A673 (cell line): ENCODE measurements around the gene RALGPS1. TPM values are rescaled to one million over a fixed set of nuclear protein-coding genes. Genes with fewer than 3 reads are reported as not detected.

Experiments used
- BruUV-seq: library from RNA; stranded (reverse); fragments of 400-500 nt; replicated peaks from 2 replicates; lab custom pipeline; 2021; lab: Mats Ljungman, UMichigan
- CTCF ChIA-PET: fragments of 300-600 bp; sonication (Branson Sonifier 250); formaldehyde crosslinking; loops from one replicate; lab custom pipeline; 2022; ENCODE audit warnings: antibody characterized with exemption; lab: Charles Lee
- POLR2A ChIA-PET: fragments of 300-600 bp; sonication (Branson Sonifier 250); formaldehyde crosslinking; loops from one replicate; lab custom pipeline; 2022; ENCODE audit warnings: antibody characterized with exemption; ENCODE audit not compliant: low non-redundant PET; lab: Charles Lee
- DNase-seq: peaks from one replicate; pipeline ENCODE4 v3.0.0-alpha.2; 2015; ENCODE audit warnings: low spot score
- H3K27ac ChIP-seq: fragments of 200-600 bp; sonication (generic); 2 replicates; pipeline ENCODE4 v1.5.1; 2016; ENCODE audit warnings: mixed run types, low read depth, mild to moderate bottlenecking, mixed read lengths, antibody characterized with exemption, low read length; ENCODE audit not compliant: poor library complexity, severe bottlenecking
- H3K27me3 ChIP-seq: fragments of 200-600 bp; sonication (generic); replicated peaks from 2 replicates; pipeline ENCODE4 v1.6.1; 2017; ENCODE audit warnings: mixed run types, low read depth, mild to moderate bottlenecking, mixed read lengths, antibody characterized with exemption, low read length; ENCODE audit not compliant: insufficient read depth, poor library complexity
- H3K36me3 ChIP-seq: fragments of 200-600 bp; sonication (generic); 2 replicates; pipeline ENCODE4 v1.6.1; 2016; ENCODE audit warnings: mixed run types, mild to moderate bottlenecking, mixed read lengths, antibody characterized with exemption, low read length; ENCODE audit not compliant: insufficient read depth, poor library complexity, severe bottlenecking
- H3K4me1 ChIP-seq: fragments of 200-600 bp; sonication (generic); 2 replicates; pipeline ENCODE4 v1.6.1; 2017; ENCODE audit warnings: mixed run types, mild to moderate bottlenecking, mixed read lengths, antibody characterized with exemption, low read length; ENCODE audit not compliant: insufficient read depth, poor library complexity, severe bottlenecking
- H3K4me3 ChIP-seq: fragments of 200-600 bp; sonication (generic); 2 replicates; pipeline ENCODE4 v1.5.1; 2016; ENCODE audit warnings: low read depth, mixed run types, mild to moderate bottlenecking, mixed read lengths, low read length; ENCODE audit not compliant: poor library complexity, severe bottlenecking
- H3K9me3 ChIP-seq: fragments of 200-600 bp; sonication (generic); 2 replicates; pipeline ENCODE4 v1.6.1; 2016; ENCODE audit warnings: mixed run types, low read depth, mild to moderate bottlenecking, mixed read lengths, antibody characterized with exemption, low read length; ENCODE audit not compliant: poor library complexity, severe bottlenecking
- EZH2 ChIP-seq: fragments of 200-600 bp; sonication (generic); IDR thresholded peaks from 2 replicates; pipeline ENCODE4 v1.6.1; 2017; ENCODE audit warnings: borderline replicate concordance, low read depth, mild to moderate bottlenecking, mixed read lengths, antibody characterized with exemption, low read length; ENCODE audit not compliant: poor library complexity, severe bottlenecking
- intact Hi-C: fragments of 100-400 bp; cut with micrococcal nuclease; formaldehyde crosslinking; loops from one replicate; pipeline ENCODE4 v1.10.0; 2022; ENCODE audit not compliant: unreplicated experiment
- total RNA-seq: library from RNA; stranded (reverse); gene quantifications from 2 replicates; pipeline ENCODE4 v1.2.3, GENCODE V29; 2021
- TF ChIP-seq, protein P1 (sequence below): fragments of 300-800, 200-600 bp; sonication (generic); conservative IDR thresholded peaks from 2 replicates; pipeline ENCODE4 v1.5.1; 2017; ENCODE audit warnings: low read depth, mild to moderate bottlenecking, antibody characterized with exemption, low read length, moderate library complexity, mixed read lengths

Gene RALGPS1
- total RNA-seq, 1 experiment from 2014 or later = 3.9 TPM

DNA sequence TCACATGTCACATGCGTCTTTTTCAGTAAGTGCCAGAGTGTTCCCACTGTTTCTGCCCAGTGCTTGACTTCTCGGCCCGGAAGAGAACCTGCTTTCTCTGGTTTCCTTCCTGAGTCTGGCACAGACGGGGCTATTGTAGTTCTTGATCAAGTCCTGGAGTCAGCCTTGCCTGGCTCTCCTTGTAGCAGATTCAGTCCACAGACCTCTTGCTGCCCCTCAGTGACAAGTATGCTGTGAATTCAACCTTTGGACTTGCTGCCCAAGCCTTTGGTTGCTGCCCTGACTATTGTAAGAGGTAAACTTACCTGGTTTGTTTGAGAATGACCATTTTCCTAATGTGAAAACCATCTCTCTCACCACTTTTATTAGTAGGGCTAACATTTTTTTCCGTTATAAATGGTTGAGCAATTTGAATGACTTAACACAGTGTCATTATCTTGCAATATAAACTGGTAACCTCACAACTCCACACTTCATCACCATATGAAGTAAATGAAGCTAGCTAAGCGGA, 29.4 kb upstream of the RALGPS1 start:
- CTCF ChIA-PET = no interaction called here
- peaks cover 11% of the 10 kb centered on the region for H3K36me3 ChIP-seq
- BruUV-seq = no TSS peak
- POLR2A ChIA-PET = no interaction called here
- intact Hi-C loops = no loop called here
- H3K4me3 ChIP-seq = no peak overlapping the region
- TF ChIP-seq EZH2 = no peak
- TF ChIP-seq, protein P1, sequence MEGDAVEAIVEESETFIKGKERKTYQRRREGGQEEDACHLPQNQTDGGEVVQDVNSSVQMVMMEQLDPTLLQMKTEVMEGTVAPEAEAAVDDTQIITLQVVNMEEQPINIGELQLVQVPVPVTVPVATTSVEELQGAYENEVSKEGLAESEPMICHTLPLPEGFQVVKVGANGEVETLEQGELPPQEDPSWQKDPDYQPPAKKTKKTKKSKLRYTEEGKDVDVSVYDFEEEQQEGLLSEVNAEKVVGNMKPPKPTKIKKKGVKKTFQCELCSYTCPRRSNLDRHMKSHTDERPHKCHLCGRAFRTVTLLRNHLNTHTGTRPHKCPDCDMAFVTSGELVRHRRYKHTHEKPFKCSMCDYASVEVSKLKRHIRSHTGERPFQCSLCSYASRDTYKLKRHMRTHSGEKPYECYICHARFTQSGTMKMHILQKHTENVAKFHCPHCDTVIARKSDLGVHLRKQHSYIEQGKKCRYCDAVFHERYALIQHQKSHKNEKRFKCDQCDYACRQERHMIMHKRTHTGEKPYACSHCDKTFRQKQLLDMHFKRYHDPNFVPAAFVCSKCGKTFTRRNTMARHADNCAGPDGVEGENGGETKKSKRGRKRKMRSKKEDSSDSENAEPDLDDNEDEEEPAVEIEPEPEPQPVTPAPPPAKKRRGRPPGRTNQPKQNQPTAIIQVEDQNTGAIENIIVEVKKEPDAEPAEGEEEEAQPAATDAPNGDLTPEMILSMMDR = no peak
- no peaks in the 10 kb centered on the region for H3K27me3 ChIP-seq
- DNase-seq = no peak
- no peak overlapping the region for H3K27ac ChIP-seq
- no peaks in the 10 kb centered on the region for H3K9me3 ChIP-seq
- H3K4me1 ChIP-seq = peaks cover 8% of the 10 kb centered on the region

DNA sequence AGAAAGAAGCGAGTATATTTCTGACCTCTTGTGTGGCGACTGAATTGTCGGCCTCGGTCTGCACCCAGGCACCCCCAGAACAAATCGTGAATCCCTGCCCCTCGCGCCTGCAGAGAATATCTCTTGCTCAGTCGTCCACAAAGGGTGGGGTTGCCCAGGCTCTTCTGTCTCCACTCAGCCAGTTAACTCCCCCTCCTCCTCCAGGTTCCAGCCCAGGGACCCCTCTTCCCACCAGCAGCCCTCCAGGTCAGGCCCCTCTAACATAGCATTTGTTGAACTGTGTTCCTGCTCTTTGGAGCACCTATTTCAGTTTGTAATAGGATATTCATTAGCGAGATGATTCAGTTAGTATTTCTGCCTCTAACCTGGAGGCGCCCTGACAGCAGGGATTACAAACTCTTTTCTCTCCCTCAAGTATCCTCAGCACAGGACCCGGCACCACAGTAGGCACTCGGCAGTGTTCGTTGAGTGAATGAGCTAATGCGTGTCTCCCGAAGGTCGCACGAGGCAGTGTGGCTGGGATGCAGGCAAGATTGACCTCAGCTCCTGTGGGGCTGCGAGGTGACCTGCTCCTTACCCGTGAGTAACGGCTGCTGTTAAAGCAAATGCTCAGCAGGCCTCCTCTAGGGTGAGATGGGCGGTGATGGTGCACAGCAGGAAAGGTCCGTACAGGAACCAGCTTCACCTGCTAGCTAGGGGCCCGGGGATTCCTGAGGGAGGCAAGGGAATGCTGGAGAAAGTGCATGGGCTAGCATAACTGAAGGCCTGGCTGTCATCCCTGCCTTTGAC, 28.4 kb upstream of the RALGPS1 start:
- BruUV-seq = no TSS peak
- Histone ChIP-seq H3K4me3 (no peak overlapping the region), H3K27ac (no peak overlapping the region), H3K36me3 (peaks cover 11% of the 10 kb centered on the region), H3K27me3 (no peaks in the 10 kb centered on the region), H3K4me1 (peaks cover 8% of the 10 kb centered on the region), H3K9me3 (no peaks in the 10 kb centered on the region)
- intact Hi-C loops = no loop called here
- TF ChIP-seq, protein P1 = no peak
- no peak for TF ChIP-seq EZH2
- DNase-seq = no peak
- POLR2A ChIA-PET = no interaction called here
- CTCF ChIA-PET = no interaction called here

DNA sequence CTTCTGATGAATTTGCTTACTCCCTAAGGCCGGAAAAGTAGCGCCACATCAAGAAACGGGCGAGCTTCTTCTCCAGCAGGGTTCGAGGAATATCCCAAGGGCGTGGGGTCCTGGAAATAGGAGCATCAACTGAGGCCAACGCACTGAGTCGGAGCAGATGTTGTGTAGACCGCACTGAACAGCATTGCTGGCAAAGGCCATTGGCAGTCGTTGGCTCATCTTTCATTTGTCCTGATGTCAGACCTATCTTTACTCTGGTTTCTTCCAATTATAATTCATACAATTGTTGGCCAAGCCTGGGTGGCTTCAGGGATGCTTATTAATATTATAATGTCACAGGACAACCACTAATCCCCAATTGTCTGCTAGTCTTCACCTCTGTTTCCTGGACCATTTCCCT, 27.7 kb upstream of the RALGPS1 start:
- ChIA-PET CTCF (no interaction called here), POLR2A (no interaction called here)
- H3K36me3 ChIP-seq = peaks cover 5% of the 10 kb centered on the region
- no peak for DNase-seq
- no peaks in the 10 kb centered on the region for H3K27me3 ChIP-seq
- BruUV-seq = no TSS peak
- H3K4me1 ChIP-seq = peaks cover 8% of the 10 kb centered on the region
- no peaks in the 10 kb centered on the region for H3K9me3 ChIP-seq
- TF ChIP-seq, protein P1 = no peak
- TF ChIP-seq EZH2 = no peak
- H3K4me3 ChIP-seq = no peak overlapping the region
- no peak overlapping the region for H3K27ac ChIP-seq
- intact Hi-C loops = no loop called here
